ENCODE measurements around the gene SCCPDH. TPM values are rescaled to one million over a fixed set of nuclear protein-coding genes. Genes with fewer than 3 reads are reported as not detected.
"Not testable (repeated sequence)": the region's sequence is repeated elsewhere in the genome, so short reads cannot be mapped to it uniquely, and the experiment has no call there.

SCCPDH gene
- total RNA-seq, 4 donors from 2014 or later, result 28.3 to 43.0 (median 35.1) TPM

- no peaks in the 10 kb centered on the region for H3K27me3 ChIP-seq
- H3K9me3 ChIP-seq, result no peaks in the 10 kb centered on the region
- intact Hi-C loops (cut with DNase I; ENCODE audit: low total_unique reads) (no loop called here), in situ Hi-C loops (cut with MboI; ENCODE audit: low sequenced_read_pairs in 4 of 4) (no loop called here)
- TF ChIP-seq CTCF (IDR thresholded peaks at IDR 0.05 in 4 of 5, conservative IDR thresholded peaks at IDR 0.05 in 1 of 5) (no peak), POLR2A (IDR thresholded peaks at IDR 0.05) (no peak)
- H3K27ac ChIP-seq, result no peak overlapping the region
- H3K36me3 ChIP-seq, result peaks cover 0 to 69% of the 10 kb centered on the region in 2 donors
- no peak for DNase-seq
- no peak for ATAC-seq
- no peaks in the 10 kb centered on the region for H3K4me1 ChIP-seq
- no peak overlapping the region for H3K4me3 ChIP-seq
Observed at GRCh38 chr1:246730839-246731238, 6.6 kb downstream of the SCCPDH start.

- H3K4me1 ChIP-seq; DNase-seq; intact Hi-C loops (cut with DNase I; ENCODE audit: low total_unique reads); H3K27ac ChIP-seq; ATAC-seq; H3K27me3 ChIP-seq; H3K4me3 ChIP-seq; in situ Hi-C loops (cut with MboI; ENCODE audit: low sequenced_read_pairs in 4 of 4); H3K9me3 ChIP-seq: not testable (repeated sequence)
- peaks cover 0 to 80% of the 10 kb centered on the region in 2 donors for H3K36me3 ChIP-seq
Observed at GRCh38 chr1:246731873-246732272, 7.7 kb downstream of the SCCPDH start.

GRCh38 chr1:246733704-246734103 lies 9.5 kb downstream of the SCCPDH start:
- H3K4me1 ChIP-seq, result no peaks in the 10 kb centered on the region
- in situ Hi-C loops (cut with MboI; ENCODE audit: low sequenced_read_pairs in 4 of 4), result no loop called here
- no peaks in the 10 kb centered on the region for H3K9me3 ChIP-seq
- H3K4me3 ChIP-seq, result no peak overlapping the region
- DNase-seq (no peak), ATAC-seq (no peak)
- no peak overlapping the region for H3K27ac ChIP-seq
- no peaks in the 10 kb centered on the region for H3K27me3 ChIP-seq
- no peak for TF ChIP-seq CTCF (IDR thresholded peaks at IDR 0.05 in 4 of 5, conservative IDR thresholded peaks at IDR 0.05 in 1 of 5)
- no peak for TF ChIP-seq POLR2A (IDR thresholded peaks at IDR 0.05)
- intact Hi-C loops (cut with DNase I; ENCODE audit: low total_unique reads), result no loop called here
- H3K36me3 ChIP-seq, result peaks cover 0 to 86% of the 10 kb centered on the region in 2 donors

GRCh38 chr1:246734866-246735265 lies 10.7 kb downstream of the SCCPDH start:
- H3K4me3 ChIP-seq, result no peak overlapping the region
- no peaks in the 10 kb centered on the region for H3K9me3 ChIP-seq
- H3K36me3 ChIP-seq, result peaks cover 0 to 75% of the 10 kb centered on the region in 2 donors
- no peak for ATAC-seq
- no peak for TF ChIP-seq POLR2A (IDR thresholded peaks at IDR 0.05)
- no peak for TF ChIP-seq CTCF (IDR thresholded peaks at IDR 0.05 in 4 of 5, conservative IDR thresholded peaks at IDR 0.05 in 1 of 5)
- no peak for DNase-seq
- H3K4me1 ChIP-seq, result no peaks in the 10 kb centered on the region
- in situ Hi-C loops (cut with MboI; ENCODE audit: low sequenced_read_pairs in 4 of 4) (no loop called here), intact Hi-C loops (cut with DNase I; ENCODE audit: low total_unique reads) (no loop called here)
- no peaks in the 10 kb centered on the region for H3K27me3 ChIP-seq
- H3K27ac ChIP-seq, result no peak overlapping the region

GRCh38 chr1:246735735-246736134 lies 11.5 kb downstream of the SCCPDH start:
- TF ChIP-seq CTCF (IDR thresholded peaks at IDR 0.05 in 4 of 5, conservative IDR thresholded peaks at IDR 0.05 in 1 of 5) (no peak), POLR2A (IDR thresholded peaks at IDR 0.05) (no peak)
- H3K27me3 ChIP-seq, result no peaks in the 10 kb centered on the region
- in situ Hi-C loops (cut with MboI; ENCODE audit: low sequenced_read_pairs in 4 of 4), result no loop called here
- no peaks in the 10 kb centered on the region for H3K9me3 ChIP-seq
- H3K4me1 ChIP-seq, result no peaks in the 10 kb centered on the region
- no peak for DNase-seq
- no peak for ATAC-seq
- H3K36me3 ChIP-seq, result peaks cover 0 to 75% of the 10 kb centered on the region in 2 donors
- no peak overlapping the region for H3K4me3 ChIP-seq
- intact Hi-C loops (cut with DNase I; ENCODE audit: low total_unique reads), result no loop called here
- H3K27ac ChIP-seq, result no peak overlapping the region

Measured in gastrocnemius medialis (tissue), 4 donors.